ENCODE data around the gene MDN1. TPM values are rescaled to one million over a fixed set of nuclear protein-coding genes. Genes with fewer than 3 reads are reported as not detected.
A peak's percentile ranks its signal among the peaks of the same experiment; 100 is the strongest.

The MDN1 gene
- total and polyA plus RNA-seq, 4 donors = 31.4 to 40.2 (median 36.8) TPM

GRCh38 chr6:89723046-89723445 is 96.5 kb downstream of the MDN1 start:
- no peak for DNase-seq (ENCODE audit: low read depth in 4 of 6, low spot score in 6 of 6)
- Histone ChIP-seq H3K36me3 (ENCODE audit: control insufficient read depth, insufficient read depth, low read length) (peaks cover 24% of the 10 kb centered on the region), H3K27ac (ENCODE audit: low read depth, low read length) (no peak overlapping the region), H3K27me3 (ENCODE audit: control insufficient read depth, insufficient read depth, low read length) (no peaks in the 10 kb centered on the region), H3K4me3 (ENCODE audit: low read depth, low read length) (no peak overlapping the region), H3K9me3 (ENCODE audit: control insufficient read depth, insufficient read depth, low read length) (no peaks in the 10 kb centered on the region), H3K4me1 (ENCODE audit: control insufficient read depth, insufficient read depth, low read length) (no peaks in the 10 kb centered on the region)
- WGBS (ENCODE audit: insufficient coverage) = 80% methylated on average over 1 of the region's 2 CpGs

DNA sequence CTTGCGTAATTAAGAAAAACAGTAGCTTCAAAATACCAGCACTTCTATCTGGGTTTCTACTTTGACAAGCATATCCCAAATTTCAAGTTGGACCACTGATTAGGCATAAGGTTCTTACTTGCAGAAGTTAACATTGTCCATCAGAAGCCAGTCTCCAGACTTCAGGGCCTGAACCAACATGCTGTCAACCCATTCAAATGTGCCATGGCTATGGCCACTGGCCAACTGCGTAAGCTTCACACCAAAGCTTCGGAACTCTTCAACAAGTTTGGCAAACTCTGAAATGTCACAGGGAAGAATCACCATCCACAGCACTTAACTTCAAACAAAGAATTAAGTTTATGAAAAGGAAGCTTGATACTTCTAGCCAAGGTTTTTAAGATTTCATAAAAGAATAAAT is 103.1 kb downstream of the MDN1 start:
- no peaks in the 10 kb centered on the region for H3K4me1 ChIP-seq (ENCODE audit: control insufficient read depth, insufficient read depth, low read length)
- DNase-seq (ENCODE audit: low read depth in 4 of 6, low spot score in 6 of 6) = peak in 1 of 6 donors; percentile 4
- H3K27me3 ChIP-seq (ENCODE audit: control insufficient read depth, insufficient read depth, low read length) = no peaks in the 10 kb centered on the region
- H3K27ac ChIP-seq (ENCODE audit: low read depth, low read length) = no peak overlapping the region
- H3K9me3 ChIP-seq (ENCODE audit: control insufficient read depth, insufficient read depth, low read length) = no peaks in the 10 kb centered on the region
- WGBS (ENCODE audit: insufficient coverage) = 100% methylated on average over 1 of the region's 3 CpGs
- peaks cover 16% of the 10 kb centered on the region for H3K36me3 ChIP-seq (ENCODE audit: control insufficient read depth, insufficient read depth, low read length)
- no peak overlapping the region for H3K4me3 ChIP-seq (ENCODE audit: low read depth, low read length)

- Histone ChIP-seq H3K27ac (ENCODE audit: low read depth, low read length) (no peak overlapping the region), H3K9me3 (ENCODE audit: control insufficient read depth, insufficient read depth, low read length) (no peaks in the 10 kb centered on the region), H3K27me3 (ENCODE audit: control insufficient read depth, insufficient read depth, low read length) (no peaks in the 10 kb centered on the region), H3K4me3 (ENCODE audit: low read depth, low read length) (no peak overlapping the region), H3K4me1 (ENCODE audit: control insufficient read depth, insufficient read depth, low read length) (no peaks in the 10 kb centered on the region), H3K36me3 (ENCODE audit: control insufficient read depth, insufficient read depth, low read length) (peaks cover 12% of the 10 kb centered on the region)
- peak in 3 of 6 donors; percentile 21 to 94 (median 22) for DNase-seq (ENCODE audit: low read depth in 4 of 6, low spot score in 6 of 6)
- WGBS (ENCODE audit: insufficient coverage) = 80% methylated on average over 2 of the region's 3 CpGs
Observed at GRCh38 chr6:89711801-89712200, 107.8 kb downstream of the MDN1 start.

GRCh38 chr6:89708316-89708715 is 111.3 kb downstream of the MDN1 start:
- WGBS (ENCODE audit: insufficient coverage) = no CpG with 5 or more reads among the region's 4 CpGs
- Histone ChIP-seq H3K4me3 (ENCODE audit: low read depth, low read length) (no peak overlapping the region), H3K4me1 (ENCODE audit: control insufficient read depth, insufficient read depth, low read length) (no peaks in the 10 kb centered on the region), H3K27me3 (ENCODE audit: control insufficient read depth, insufficient read depth, low read length) (no peaks in the 10 kb centered on the region), H3K36me3 (ENCODE audit: control insufficient read depth, insufficient read depth, low read length) (peaks cover 12% of the 10 kb centered on the region), H3K27ac (ENCODE audit: low read depth, low read length) (no peak overlapping the region), H3K9me3 (ENCODE audit: control insufficient read depth, insufficient read depth, low read length) (no peaks in the 10 kb centered on the region)
- DNase-seq (ENCODE audit: low read depth in 4 of 6, low spot score in 6 of 6) = no peak

GRCh38 chr6:89707766-89708165 is 111.8 kb downstream of the MDN1 start:
- 100% methylated on average over 1 of the region's 1 CpG for WGBS (ENCODE audit: insufficient coverage)
- H3K4me3 ChIP-seq (ENCODE audit: low read depth, low read length) = no peak overlapping the region
- DNase-seq (ENCODE audit: low read depth in 4 of 6, low spot score in 6 of 6) = no peak
- H3K4me1 ChIP-seq (ENCODE audit: control insufficient read depth, insufficient read depth, low read length) = no peaks in the 10 kb centered on the region
- no peaks in the 10 kb centered on the region for H3K27me3 ChIP-seq (ENCODE audit: control insufficient read depth, insufficient read depth, low read length)
- no peak overlapping the region for H3K27ac ChIP-seq (ENCODE audit: low read depth, low read length)
- H3K9me3 ChIP-seq (ENCODE audit: control insufficient read depth, insufficient read depth, low read length) = no peaks in the 10 kb centered on the region
- H3K36me3 ChIP-seq (ENCODE audit: control insufficient read depth, insufficient read depth, low read length) = peaks cover 12% of the 10 kb centered on the region

DNA sequence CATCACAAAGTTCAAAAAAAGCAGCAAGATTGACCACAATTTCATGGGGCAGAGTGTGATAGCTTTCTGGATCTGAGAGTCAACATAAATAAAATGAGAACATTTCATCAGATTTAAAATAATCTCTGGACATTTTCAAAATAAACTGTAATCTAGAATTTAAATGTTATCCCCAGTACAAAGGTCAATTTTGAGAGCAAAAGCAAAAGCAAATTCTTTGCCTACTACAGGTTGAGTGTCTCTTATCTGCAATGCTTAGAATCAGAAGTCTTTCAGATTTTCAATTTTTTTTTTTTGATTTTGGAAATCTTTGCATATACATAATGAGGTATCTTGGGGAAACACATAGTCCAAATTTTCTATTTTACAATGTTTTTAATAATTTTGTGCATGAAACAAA is 113.5 kb downstream of the MDN1 start:
- no peaks in the 10 kb centered on the region for H3K4me1 ChIP-seq (ENCODE audit: control insufficient read depth, insufficient read depth, low read length)
- no peaks in the 10 kb centered on the region for H3K27me3 ChIP-seq (ENCODE audit: control insufficient read depth, insufficient read depth, low read length)
- no peaks in the 10 kb centered on the region for H3K9me3 ChIP-seq (ENCODE audit: control insufficient read depth, insufficient read depth, low read length)
- H3K4me3 ChIP-seq (ENCODE audit: low read depth, low read length) = no peak overlapping the region
- no peak for DNase-seq (ENCODE audit: low read depth in 4 of 6, low spot score in 6 of 6)
- H3K36me3 ChIP-seq (ENCODE audit: control insufficient read depth, insufficient read depth, low read length) = peaks cover 13% of the 10 kb centered on the region
- H3K27ac ChIP-seq (ENCODE audit: low read depth, low read length) = no peak overlapping the region

- DNase-seq (ENCODE audit: low read depth in 4 of 6, low spot score in 6 of 6) = no peak
- Histone ChIP-seq H3K36me3 (ENCODE audit: control insufficient read depth, insufficient read depth, low read length) (peaks cover 13% of the 10 kb centered on the region), H3K27ac (ENCODE audit: low read depth, low read length) (no peak overlapping the region), H3K27me3 (ENCODE audit: control insufficient read depth, insufficient read depth, low read length) (no peaks in the 10 kb centered on the region), H3K4me1 (ENCODE audit: control insufficient read depth, insufficient read depth, low read length) (no peaks in the 10 kb centered on the region), H3K9me3 (ENCODE audit: control insufficient read depth, insufficient read depth, low read length) (no peaks in the 10 kb centered on the region), H3K4me3 (ENCODE audit: low read depth, low read length) (no peak overlapping the region)
- WGBS (ENCODE audit: insufficient coverage) = no CpG with 5 or more reads among the region's 1 CpG
Observed at GRCh38 chr6:89703292-89703691, 116.3 kb downstream of the MDN1 start.

GRCh38 chr6:89702349-89702748 is 117.2 kb downstream of the MDN1 start:
- Histone ChIP-seq H3K4me1 (ENCODE audit: control insufficient read depth, insufficient read depth, low read length) (no peaks in the 10 kb centered on the region), H3K36me3 (ENCODE audit: control insufficient read depth, insufficient read depth, low read length) (peaks cover 7% of the 10 kb centered on the region), H3K9me3 (ENCODE audit: control insufficient read depth, insufficient read depth, low read length) (no peaks in the 10 kb centered on the region), H3K27ac (ENCODE audit: low read depth, low read length) (no peak overlapping the region), H3K4me3 (ENCODE audit: low read depth, low read length) (no peak overlapping the region), H3K27me3 (ENCODE audit: control insufficient read depth, insufficient read depth, low read length) (no peaks in the 10 kb centered on the region)
- WGBS (ENCODE audit: insufficient coverage) = no CpG with 5 or more reads among the region's 3 CpGs
- no peak for DNase-seq (ENCODE audit: low read depth in 4 of 6, low spot score in 6 of 6)

- Histone ChIP-seq H3K27me3 (ENCODE audit: control insufficient read depth, insufficient read depth, low read length) (no peaks in the 10 kb centered on the region), H3K9me3 (ENCODE audit: control insufficient read depth, insufficient read depth, low read length) (no peaks in the 10 kb centered on the region), H3K36me3 (ENCODE audit: control insufficient read depth, insufficient read depth, low read length) (peaks cover 32% of the 10 kb centered on the region), H3K27ac (ENCODE audit: low read depth, low read length) (no peak overlapping the region), H3K4me3 (ENCODE audit: low read depth, low read length) (no peak overlapping the region), H3K4me1 (ENCODE audit: control insufficient read depth, insufficient read depth, low read length) (no peaks in the 10 kb centered on the region)
- 93% methylated on average over 4 of the region's 7 CpGs for WGBS (ENCODE audit: insufficient coverage)
- DNase-seq (ENCODE audit: low read depth in 4 of 6, low spot score in 6 of 6) = no peak
Observed at GRCh38 chr6:89695667-89696066, 123.9 kb downstream of the MDN1 start.

DNA sequence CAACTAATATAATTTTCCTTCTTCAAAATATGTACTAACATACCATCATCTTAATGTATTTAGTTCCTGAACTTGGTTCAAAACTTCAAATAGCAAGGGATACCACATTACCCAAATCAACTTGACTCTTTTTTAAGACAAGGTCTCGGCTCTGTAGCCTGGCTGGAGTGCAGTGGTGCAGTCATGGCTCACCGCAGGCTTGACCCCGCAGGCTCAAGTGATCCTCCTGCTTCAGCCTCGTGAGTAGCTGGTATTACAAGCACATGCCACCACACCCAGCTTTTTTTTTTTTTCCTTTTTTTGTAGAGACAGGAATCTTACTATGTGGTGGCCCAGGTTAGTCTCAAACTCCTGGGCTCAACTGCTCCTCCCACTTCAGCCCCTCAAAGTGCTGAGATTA is 125.2 kb downstream of the MDN1 start:
- no peak overlapping the region for H3K4me3 ChIP-seq (ENCODE audit: low read depth, low read length)
- H3K4me1 ChIP-seq (ENCODE audit: control insufficient read depth, insufficient read depth, low read length) = no peaks in the 10 kb centered on the region
- no peaks in the 10 kb centered on the region for H3K9me3 ChIP-seq (ENCODE audit: control insufficient read depth, insufficient read depth, low read length)
- H3K27me3 ChIP-seq (ENCODE audit: control insufficient read depth, insufficient read depth, low read length) = no peaks in the 10 kb centered on the region
- H3K36me3 ChIP-seq (ENCODE audit: control insufficient read depth, insufficient read depth, low read length) = peaks cover 36% of the 10 kb centered on the region
- 88% methylated on average over 1 of the region's 4 CpGs for WGBS (ENCODE audit: insufficient coverage)
- no peak for DNase-seq (ENCODE audit: low read depth in 4 of 6, low spot score in 6 of 6)
- H3K27ac ChIP-seq (ENCODE audit: low read depth, low read length) = no peak overlapping the region
